SKM-1 treated with dmso at 0.1 percent for 144 hours (cell line): ENCODE measurements around the gene HDHD3.

Experiments
- DNase-seq: peaks from one replicate; lab custom pipeline; 2025; ENCODE audit not compliant: unreplicated experiment; lab: John Stamatoyannopoulos, UW

The HDHD3 gene

DNA sequence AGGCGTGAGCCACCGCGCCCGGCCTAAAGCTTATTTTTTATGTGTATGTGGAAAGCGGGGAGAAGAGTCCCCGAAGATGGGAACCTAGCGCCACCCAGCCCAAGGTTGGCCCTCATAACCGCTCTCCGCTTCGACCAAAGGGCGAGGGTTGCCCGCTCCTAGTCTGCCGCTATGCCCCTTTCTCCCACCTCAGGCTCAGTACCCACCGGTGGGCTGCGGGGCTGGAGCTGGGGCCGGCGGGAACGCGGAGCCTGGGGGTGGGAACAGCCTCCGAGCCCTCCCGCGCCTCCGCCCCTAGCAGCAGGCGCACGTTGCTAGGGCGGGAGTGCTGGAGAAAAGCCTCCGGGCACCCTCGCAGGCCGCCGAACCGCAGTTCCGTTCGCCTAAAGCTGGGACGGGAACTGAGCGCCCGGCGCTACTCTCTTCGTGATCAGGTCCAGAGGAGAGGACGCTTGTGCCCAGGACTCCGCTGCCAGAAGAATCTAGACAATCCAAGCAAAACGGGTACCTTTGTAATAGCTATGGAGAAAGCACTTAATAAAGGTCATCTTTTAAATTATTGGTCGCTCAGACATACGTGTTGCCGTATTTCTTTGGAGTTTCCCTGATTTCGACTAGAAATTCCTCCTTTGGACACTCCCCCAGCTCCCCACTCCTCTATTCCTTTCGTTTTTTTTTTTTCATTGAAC lies 36.6 kb downstream of the HDHD3 start, which contains the start of gene WDR31:
Gene WDR31 (minus strand): TSS at position 265 of the 689 bp plus-strand sequence. CDS start 8,253 bp downstream, outside the sequence.
- peak; percentile 48 for DNase-seq

DNA sequence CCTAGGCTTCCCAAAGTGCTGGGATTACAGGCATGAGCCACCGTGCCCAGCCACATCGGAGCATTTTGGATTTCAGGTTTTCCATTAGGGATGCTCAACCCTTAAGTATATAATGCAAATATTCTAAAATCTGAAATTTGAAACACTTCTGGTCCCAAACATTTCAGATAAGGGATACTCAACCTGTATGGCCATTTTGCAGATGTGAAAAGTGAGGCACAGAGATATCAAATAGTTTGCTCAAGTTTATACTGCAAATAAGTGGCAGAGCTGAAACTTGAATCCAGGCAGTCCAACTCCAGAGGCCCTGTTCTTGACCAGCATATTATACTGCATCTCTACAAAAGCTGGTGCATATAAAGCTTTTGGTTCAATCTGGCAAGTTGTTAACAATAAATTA lies 39.1 kb downstream of the HDHD3 start:
- DNase-seq, result no peak

DNA sequence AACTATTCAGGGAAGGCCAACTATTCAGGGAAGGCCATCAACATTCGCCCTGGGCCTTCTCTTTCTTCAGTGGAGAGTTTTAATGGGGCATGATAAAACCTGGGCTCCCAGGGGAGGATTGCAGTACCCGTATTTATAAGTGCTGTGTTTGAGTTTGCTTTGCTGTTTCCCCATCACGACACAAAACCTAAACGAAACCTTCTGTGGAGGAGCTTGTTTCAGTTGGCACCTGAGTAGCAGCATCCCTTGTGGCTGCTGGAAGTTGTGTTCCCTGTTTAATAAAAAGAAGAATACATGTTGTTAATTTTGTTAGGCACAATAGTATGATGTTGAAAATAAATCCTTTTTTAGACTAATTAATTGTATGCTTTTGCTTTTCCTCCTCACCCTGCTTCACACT lies 45.0 kb downstream of the HDHD3 start:
- DNase-seq, result no peak

DNA sequence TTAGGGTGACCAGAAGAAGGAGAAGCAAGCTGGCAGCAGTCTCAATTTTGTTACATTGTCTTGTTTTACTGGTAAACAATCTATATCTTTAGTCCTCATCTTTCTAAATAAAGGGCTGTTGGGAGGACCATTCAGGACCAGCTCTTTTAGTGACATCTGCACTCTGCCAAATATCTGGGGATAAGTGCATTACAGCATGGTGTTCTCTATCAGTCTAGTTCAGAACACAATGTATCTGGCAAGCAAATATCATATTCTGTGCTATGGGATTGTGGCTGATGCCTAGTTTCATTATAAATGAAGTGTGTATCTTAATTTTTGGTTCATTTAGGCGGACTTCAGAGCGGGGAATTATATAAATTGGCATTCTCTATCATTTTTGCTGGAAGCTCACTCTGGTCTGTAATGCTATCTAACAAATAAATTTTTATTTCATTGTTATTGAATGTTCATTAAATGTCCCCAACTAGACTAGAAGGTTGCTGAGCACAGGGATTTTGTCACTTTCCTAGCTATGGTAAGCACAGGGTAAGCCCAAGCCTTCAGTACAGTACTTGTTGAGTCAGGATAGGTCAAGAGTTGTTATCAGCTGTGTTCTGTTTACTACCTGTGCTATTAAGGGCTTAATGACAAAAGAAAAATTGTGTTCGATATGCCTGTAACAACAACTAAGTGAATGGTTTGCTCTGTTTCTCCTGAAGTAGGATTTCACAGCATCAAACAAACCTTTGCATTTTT lies 48.6 kb downstream of the HDHD3 start:
- DNase-seq, result no peak

DNA sequence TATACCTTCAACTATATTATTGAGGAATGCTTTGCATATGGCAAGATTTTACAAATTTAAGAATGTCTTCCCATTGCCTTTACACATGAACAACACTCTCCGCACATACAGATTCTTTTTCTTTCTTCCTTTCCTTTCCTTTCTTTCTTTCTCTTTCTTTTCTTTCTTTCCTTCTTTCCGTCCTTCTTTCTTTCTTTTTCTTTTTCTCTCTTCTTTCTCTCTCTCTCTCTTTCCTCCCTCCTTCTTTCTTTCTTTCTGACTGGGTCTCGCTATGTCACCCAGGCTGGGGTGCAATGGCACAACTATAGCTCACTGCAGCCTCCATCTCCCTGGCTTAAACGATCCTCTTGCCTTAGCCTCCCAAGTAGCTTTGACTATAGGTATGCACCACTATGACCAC lies 50.6 kb downstream of the HDHD3 start:
- DNase-seq, result no peak
